SW480 (cell line): ENCODE results near the gene ENKD1.

Experiments used
- DNase-seq: peaks from one replicate; pipeline ENCODE4 v3.0.0-alpha.2; 2016; ENCODE audit warnings: low spot score

Gene ENKD1

GRCh38 chr16:67679935-67680897 is 13.7 kb upstream of the ENKD1 start:
- no peak for DNase-seq

- no peak for DNase-seq
Observed at GRCh38 chr16:67678354-67679023, 11.9 kb upstream of the ENKD1 start.

- no peak for DNase-seq
Observed at GRCh38 chr16:67677712-67678111, 11.2 kb upstream of the ENKD1 start.

- no peak for DNase-seq
Observed at GRCh38 chr16:67676939-67677338, 10.4 kb upstream of the ENKD1 start.

- DNase-seq = no peak
Observed at GRCh38 chr16:67676516-67676915, 10.0 kb upstream of the ENKD1 start.

GRCh38 chr16:67675999-67676398 is 9.4 kb upstream of the ENKD1 start:
- no peak for DNase-seq

- DNase-seq = no peak
Observed at GRCh38 chr16:67675579-67675935, 9.0 kb upstream of the ENKD1 start.

- no peak for DNase-seq
Observed at GRCh38 chr16:67674851-67675578, 8.5 kb upstream of the ENKD1 start.

- no peak for DNase-seq
Observed at GRCh38 chr16:67673712-67674580, 7.4 kb upstream of the ENKD1 start.

GRCh38 chr16:67672739-67673662 is 6.5 kb upstream of the ENKD1 start:
- DNase-seq = peak; percentile 39

GRCh38 chr16:67672306-67672705 is 5.8 kb upstream of the ENKD1 start:
- no peak for DNase-seq

- DNase-seq = no peak
Observed at GRCh38 chr16:67669499-67670101, 3.0 kb upstream of the ENKD1 start.

GRCh38 chr16:67668495-67669157 is 2.1 kb upstream of the ENKD1 start:
- no peak for DNase-seq

GRCh38 chr16:67667817-67668494 is 1.4 kb upstream of the ENKD1 start:
- peak; percentile 48 for DNase-seq

- no peak for DNase-seq
Observed at GRCh38 chr16:67667453-67667816, 885 bp upstream of the ENKD1 start.

- no peak for DNase-seq
Observed at GRCh38 chr16:67666032-67666551, 458 bp downstream of the ENKD1 start.

GRCh38 chr16:67665598-67665997 is 952 bp downstream of the ENKD1 start:
- no peak for DNase-seq

GRCh38 chr16:67664871-67665270 is 1.7 kb downstream of the ENKD1 start:
- DNase-seq = no peak

GRCh38 chr16:67664258-67664657 is 2.3 kb downstream of the ENKD1 start:
- no peak for DNase-seq
